SK-N-SH treated with all-trans-retinoic acid at 6 μM for 48 hours (cell line): ENCODE data around the gene CA11.

Experiments
- GLIS3 ChIP-seq: fragments of 250-450 bp; sonication (Bioruptor Pico); IDR thresholded peaks from 2 replicates; pipeline ENCODE4 v1.5.0; 2020; ENCODE audit warnings: mild to moderate bottlenecking, moderate library complexity
- PPARA ChIP-seq: fragments of 250-450 bp; sonication (Bioruptor Pico); IDR thresholded peaks from 2 replicates; pipeline ENCODE4 v1.5.0; 2020; ENCODE audit warnings: mild to moderate bottlenecking, borderline replicate concordance
- RARB ChIP-seq: fragments of 250-450 bp; sonication (Bioruptor Pico); IDR thresholded peaks from 2 replicates; pipeline ENCODE4 v1.8.0; 2021; ENCODE audit warnings: mild to moderate bottlenecking, moderate library complexity
- TOX ChIP-seq: fragments of 250-450 bp; sonication (Bioruptor Pico); IDR thresholded peaks from 2 replicates; pipeline ENCODE4 v1.8.0; 2021; ENCODE audit warnings: mild to moderate bottlenecking, moderate library complexity, borderline replicate concordance

DNA sequence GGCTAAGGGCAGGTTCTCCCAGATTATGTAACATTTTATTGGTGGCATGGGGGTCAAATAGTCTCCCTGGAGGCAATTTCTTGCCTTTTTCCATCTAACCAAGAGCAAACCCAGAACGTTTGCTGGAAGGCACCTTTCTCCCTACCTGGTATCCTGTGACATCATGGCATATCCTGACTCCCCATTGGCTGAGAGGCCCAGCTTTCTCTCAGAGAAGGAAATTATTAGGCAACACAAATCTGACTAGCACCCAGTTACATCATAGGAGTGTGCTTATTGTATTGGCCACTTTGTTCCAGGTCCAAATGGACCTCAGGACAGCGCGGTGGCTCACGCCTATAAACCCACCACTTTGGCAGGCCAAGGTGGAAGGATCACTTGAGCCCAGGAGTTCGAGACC is 13.8 kb upstream of the CA11 start:
- TF ChIP-seq GLIS3 (CRISPR knock-in tag) = no peak
- TF ChIP-seq RARB (CRISPR knock-in tag) = no peak
- TF ChIP-seq TOX (CRISPR knock-in tag) = no peak
- TF ChIP-seq PPARA (CRISPR knock-in tag) = no peak
